Rectal smooth muscle tissue (tissue), 1 donor: Measurements from ENCODE around the gene EGFR.

ENCODE experiments used
- H3K27ac ChIP-seq: one replicate; pipeline ENCODE4 v1.7.0; 2013; ENCODE audit warnings: low read depth, low read length, inconsistent platforms
- H3K27me3 ChIP-seq: one replicate; pipeline ENCODE4 v1.7.0; 2013; ENCODE audit warnings: low read length; ENCODE audit not compliant: control insufficient read depth, insufficient read depth
- H3K36me3 ChIP-seq: one replicate; pipeline ENCODE4 v1.7.0; 2013; ENCODE audit warnings: low read length; ENCODE audit not compliant: control insufficient read depth, insufficient read depth
- H3K4me1 ChIP-seq: one replicate; pipeline ENCODE4 v1.7.0; 2013; ENCODE audit warnings: low read length; ENCODE audit not compliant: control insufficient read depth, insufficient read depth
- H3K4me3 ChIP-seq: one replicate; pipeline ENCODE4 v1.7.0; 2013; ENCODE audit warnings: low read length
- H3K9ac ChIP-seq: one replicate; pipeline ENCODE4 v1.7.0; 2013; ENCODE audit warnings: low read length

EGFR gene

DNA sequence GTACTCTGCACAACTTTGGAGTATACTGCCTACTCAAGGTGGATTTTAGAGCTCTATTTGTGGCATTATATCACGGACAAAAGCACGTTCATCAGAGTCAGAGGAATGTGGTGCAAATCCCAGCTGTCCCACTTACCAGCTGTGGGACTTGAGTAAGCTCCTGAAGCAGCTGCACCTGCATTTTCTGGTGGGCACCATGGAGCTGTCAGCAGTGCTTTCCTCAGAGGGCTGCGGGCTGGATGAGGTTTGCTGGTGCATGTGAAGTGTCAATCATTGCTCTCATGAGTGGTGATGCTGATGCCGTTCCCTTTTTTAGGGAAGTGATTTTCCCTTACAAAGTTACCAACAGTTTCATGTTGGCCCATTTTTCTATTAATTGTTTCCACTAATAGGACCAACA lies 53.4 kb downstream of the EGFR start:
- H3K4me3 ChIP-seq = no peak overlapping the region
- H3K27ac ChIP-seq = peak overlapping the region; percentile 86
- H3K27me3 ChIP-seq = no peaks in the 10 kb centered on the region
- no peak overlapping the region for H3K9ac ChIP-seq
- H3K36me3 ChIP-seq = no peaks in the 10 kb centered on the region
- peaks cover 28% of the 10 kb centered on the region for H3K4me1 ChIP-seq

DNA sequence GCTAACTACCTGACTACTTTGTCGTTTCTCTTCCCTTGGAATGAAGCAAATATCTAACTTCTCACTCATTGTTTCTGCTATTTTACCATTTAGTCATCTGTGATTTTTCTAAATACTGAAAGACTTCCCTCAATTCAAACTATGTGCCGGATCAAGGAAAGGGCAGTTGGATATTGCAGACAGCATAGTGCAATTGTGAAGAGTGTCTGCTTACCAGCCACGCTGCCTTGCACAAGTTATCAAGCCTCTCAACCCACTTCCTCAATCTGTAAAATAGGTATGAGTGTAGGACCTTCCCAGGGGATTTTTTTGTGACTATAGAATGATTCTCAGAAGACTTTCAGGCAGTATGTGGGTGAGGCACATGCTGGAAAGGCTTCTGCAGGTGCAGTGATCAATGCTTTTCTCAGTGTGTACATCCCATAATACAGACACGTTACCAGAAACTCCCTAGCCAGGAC lies 54.3 kb downstream of the EGFR start:
- H3K27ac ChIP-seq = peak overlapping the region; percentile 86
- no peak overlapping the region for H3K4me3 ChIP-seq
- H3K27me3 ChIP-seq = no peaks in the 10 kb centered on the region
- peaks cover 28% of the 10 kb centered on the region for H3K4me1 ChIP-seq
- H3K9ac ChIP-seq = no peak overlapping the region
- H3K36me3 ChIP-seq = no peaks in the 10 kb centered on the region

DNA sequence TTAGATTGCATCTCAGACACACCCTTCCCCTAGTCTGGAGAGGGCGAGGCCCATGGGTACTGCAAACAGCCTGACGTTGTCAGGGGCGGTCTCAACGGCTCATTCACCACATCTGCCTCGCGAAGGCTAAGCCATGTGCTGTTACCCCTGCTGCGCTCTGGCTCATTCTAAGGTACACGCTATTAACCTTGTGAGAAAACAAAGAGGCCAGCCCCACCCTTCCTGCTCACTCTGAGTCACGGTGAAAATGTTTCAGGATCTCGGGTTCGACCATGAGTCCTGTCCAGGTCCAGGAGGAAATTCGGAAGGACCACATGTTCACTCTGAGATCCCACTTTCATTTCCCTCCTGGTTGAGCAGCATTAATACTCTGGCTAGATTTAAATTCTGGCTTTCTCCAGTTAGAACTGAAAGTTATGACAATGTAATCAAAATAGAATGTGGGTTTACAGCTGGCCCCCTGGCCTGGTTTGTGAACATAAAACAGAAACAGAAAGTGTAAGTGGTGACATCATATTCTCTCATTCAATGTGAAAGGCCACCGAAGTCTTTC lies 55.2 kb downstream of the EGFR start:
- peaks cover 31% of the 10 kb centered on the region for H3K4me1 ChIP-seq
- H3K4me3 ChIP-seq = peak overlapping the region; percentile 55
- H3K36me3 ChIP-seq = no peaks in the 10 kb centered on the region
- no peaks in the 10 kb centered on the region for H3K27me3 ChIP-seq
- peak overlapping the region; percentile 86 for H3K27ac ChIP-seq
- no peak overlapping the region for H3K9ac ChIP-seq

DNA sequence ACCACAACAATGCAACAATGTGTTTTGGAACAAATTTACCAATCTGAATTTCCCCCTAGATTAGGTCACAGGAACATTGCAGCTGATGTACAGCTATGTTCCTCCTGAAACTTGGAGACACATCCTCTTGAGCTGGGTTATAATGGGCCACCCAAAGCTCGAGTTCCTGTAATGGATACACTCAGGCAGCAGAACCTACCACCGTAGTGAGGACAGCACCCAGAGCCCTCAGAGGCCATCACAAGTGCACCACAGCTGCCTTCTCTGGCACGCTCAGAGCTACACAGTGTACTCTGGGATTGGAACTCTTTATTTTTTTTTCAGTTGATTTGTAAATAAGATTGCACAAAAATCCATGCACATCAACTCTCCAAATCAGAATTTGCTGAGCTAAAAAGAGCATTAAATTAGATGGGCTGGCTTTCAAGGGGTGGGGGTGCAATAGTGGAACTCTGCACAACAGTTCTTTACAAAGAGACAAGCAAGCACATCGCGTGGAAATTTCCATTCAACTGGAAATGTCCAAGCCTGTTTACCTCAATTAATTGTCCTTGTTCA lies 56.7 kb downstream of the EGFR start:
- H3K9ac ChIP-seq = no peak overlapping the region

DNA sequence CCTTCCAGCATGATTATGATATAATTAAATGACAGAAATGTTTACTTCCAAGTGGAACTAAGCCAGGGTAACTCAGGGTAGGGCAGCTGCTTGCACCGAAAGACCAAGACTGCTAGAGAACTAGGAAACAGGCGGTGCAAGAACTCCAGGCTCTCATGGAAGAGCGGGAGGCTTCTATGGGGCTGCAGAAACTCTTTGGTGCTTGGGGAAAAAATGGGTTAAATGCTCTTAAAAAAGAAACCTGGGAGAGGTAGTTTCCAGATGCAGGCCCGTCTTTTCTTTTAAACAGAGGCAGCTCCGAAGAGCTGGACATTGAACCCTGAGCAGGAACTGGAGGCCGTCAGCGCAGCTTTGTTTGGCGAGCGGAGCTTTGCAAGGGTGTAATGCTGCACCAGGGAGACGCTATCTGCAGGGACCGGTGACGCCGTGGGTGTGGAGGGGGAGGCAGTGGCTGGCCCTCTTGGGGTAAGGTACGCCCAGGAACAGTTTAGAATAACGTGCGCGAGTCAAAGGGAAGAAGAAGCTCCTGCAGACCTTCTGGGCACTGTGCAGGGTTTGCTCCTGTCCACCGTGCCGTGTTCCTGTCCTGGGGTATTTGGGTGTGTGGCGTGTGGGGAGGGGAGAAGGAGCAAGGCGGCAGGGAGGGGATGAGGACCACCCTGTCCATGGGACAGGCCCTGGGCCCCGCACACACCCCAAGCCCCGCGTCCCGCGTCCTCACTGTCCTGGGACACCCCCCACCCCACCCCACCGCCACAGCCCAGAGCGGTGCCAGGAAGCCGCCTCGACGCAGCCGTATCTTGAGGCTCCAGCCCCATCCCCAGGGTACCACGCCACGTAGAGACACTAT lies 59.0 kb downstream of the EGFR start:
- Histone ChIP-seq H3K9ac (no peak overlapping the region), H3K27me3 (no peaks in the 10 kb centered on the region), H3K4me1 (peaks cover 33% of the 10 kb centered on the region), H3K36me3 (no peaks in the 10 kb centered on the region), H3K4me3 (peak overlapping the region; percentile 17), H3K27ac (no peak overlapping the region)

More for the DNA sequence above, 56.7 kb downstream of the EGFR start:
- Histone ChIP-seq H3K36me3 (no peaks in the 10 kb centered on the region), H3K4me3 (no peak overlapping the region), H3K27ac (peak overlapping the region; percentile 63), H3K27me3 (no peaks in the 10 kb centered on the region), H3K4me1 (peaks cover 31% of the 10 kb centered on the region)

DNA sequence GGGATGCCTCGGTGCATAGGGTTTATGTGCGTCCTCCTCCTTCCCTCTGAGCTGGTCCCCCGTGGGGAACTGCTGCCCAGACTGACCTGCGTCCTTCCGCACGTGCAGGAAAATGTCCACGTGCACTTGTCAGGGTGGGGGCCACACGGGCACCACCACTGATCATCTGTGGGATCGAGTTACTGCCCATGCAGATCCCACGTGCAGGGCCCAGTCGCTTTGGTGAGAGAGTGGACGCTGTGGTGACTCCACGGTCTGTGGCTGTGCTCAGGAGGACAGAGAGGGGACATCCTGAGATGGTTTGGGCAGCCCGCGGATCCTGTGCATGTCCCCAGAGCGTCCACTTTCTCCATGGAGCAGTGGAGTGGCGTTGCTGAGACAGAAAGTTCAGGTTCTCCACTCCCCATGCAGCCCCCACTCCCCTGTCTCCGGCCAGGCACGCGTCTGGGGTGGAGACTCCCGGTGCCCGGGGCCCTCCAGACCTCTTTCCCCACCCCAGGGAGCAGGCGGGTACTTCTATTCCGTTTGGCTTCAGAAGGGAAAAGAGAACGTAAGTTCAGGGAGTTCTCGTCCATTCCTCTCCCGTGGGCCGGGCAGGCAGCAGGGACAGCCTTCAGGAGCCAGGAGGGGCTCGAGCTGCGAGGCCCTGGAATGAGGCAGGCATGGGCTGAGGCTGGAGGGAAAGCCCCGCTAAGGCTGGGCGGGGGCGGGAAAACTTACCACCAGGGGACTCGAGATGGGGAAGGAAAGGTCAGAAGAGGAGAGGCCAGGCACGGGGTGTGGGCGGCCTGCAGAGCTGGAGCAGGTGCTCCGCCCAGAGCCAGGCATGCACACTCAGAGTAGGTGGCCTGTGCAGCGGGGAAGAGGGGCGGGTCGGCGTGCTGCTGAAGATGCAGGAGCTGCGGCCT lies 59.9 kb downstream of the EGFR start:
- Histone ChIP-seq H3K27ac (no peak overlapping the region), H3K4me3 (peak overlapping the region; percentile 3), H3K27me3 (no peaks in the 10 kb centered on the region), H3K4me1 (peaks cover 25% of the 10 kb centered on the region), H3K9ac (no peak overlapping the region), H3K36me3 (no peaks in the 10 kb centered on the region)

DNA sequence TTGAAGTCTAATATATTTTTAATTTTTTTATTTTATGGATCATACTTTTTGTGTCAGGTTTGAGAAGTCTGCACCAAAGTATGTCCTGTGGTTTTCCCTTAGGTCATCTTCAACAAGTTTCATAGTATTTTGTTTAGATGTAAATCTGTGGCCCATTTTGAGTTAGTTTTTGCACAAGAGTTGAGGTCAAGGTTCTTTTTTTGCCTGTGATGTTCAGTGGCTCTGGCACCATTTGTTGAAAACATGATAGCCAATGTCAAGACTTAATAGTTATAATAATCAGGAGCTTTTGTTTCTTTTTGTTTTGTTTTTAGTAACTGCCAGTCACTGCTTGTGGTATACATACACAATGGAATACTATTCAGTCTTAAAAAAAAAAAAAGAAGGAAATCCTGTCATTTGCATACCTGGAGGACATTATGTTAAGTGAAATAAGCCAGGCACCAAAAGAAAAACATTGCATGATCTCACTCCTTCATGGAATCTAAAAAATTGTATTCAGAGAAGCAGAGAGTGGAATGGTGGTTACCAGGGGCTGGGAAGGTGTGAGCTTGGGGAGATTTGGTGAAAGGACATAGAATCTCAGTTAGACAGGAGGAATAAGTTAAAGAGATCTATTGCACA lies 61.3 kb downstream of the EGFR start:
- no peak overlapping the region for H3K9ac ChIP-seq
- no peaks in the 10 kb centered on the region for H3K36me3 ChIP-seq
- H3K27ac ChIP-seq = peak overlapping the region; percentile 15
- no peak overlapping the region for H3K4me3 ChIP-seq
- peaks cover 17% of the 10 kb centered on the region for H3K4me1 ChIP-seq
- H3K27me3 ChIP-seq = no peaks in the 10 kb centered on the region

DNA sequence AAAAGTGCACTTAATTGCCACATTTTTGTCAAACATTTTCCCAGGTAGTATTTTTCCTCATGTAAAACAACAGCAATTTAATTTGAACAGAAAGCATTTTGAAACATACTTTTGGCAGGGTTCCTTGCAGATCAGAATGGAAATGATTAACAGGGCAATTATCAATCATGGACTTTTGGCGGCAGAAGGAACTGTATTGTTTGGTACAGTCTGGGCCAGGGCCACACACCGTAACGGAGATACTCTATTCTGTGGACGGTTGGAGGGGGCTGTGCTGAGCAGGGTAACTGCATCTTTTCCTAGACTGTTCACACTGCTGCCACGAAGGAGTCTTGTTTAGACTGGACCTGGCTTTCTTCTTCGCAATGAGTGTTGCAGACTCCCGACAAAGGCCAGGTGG lies 62.3 kb downstream of the EGFR start:
- Histone ChIP-seq H3K4me1 (peaks cover 19% of the 10 kb centered on the region), H3K27ac (peak overlapping the region; percentile 65), H3K36me3 (no peaks in the 10 kb centered on the region), H3K27me3 (no peaks in the 10 kb centered on the region), H3K4me3 (peak overlapping the region; percentile 29), H3K9ac (no peak overlapping the region)

DNA sequence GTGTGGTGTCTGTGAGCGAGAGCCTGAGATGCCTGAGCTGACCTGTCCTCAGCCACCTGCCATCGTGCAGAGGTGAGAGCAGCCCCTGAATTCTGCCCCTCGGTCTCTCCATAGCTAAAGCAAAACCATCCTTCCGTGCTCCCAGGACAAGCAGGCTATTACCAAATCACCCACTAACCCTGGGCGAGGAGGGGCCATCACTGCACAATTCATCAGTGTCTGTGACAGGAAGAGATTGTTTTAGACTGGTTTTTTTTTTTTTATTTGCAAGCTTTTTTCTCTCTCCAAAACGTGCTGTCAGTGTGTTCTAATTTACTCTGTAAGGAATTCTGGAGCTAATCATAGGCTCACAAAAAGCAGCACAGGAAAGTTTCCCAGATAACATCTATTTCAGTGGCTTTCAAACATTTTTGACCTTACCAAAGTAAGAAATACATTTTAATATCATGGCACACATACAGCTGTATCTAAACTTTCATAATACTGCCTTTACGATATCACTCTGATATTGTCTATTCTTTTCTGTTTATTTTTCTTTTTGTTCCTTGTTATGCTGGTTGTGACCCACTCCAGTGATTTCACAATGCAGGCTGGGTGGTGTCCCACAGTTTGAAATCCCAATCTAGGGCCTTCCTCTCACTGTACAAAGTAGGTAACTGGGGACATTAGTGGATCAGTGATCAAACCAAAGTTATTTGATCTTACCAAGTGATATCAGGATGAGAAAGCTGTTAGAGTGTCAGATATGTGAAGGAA lies 62.8 kb downstream of the EGFR start:
- Histone ChIP-seq H3K9ac (no peak overlapping the region), H3K4me3 (peak overlapping the region; percentile 29), H3K27me3 (no peaks in the 10 kb centered on the region), H3K27ac (peak overlapping the region; percentile 65), H3K36me3 (no peaks in the 10 kb centered on the region), H3K4me1 (peaks cover 19% of the 10 kb centered on the region)

DNA sequence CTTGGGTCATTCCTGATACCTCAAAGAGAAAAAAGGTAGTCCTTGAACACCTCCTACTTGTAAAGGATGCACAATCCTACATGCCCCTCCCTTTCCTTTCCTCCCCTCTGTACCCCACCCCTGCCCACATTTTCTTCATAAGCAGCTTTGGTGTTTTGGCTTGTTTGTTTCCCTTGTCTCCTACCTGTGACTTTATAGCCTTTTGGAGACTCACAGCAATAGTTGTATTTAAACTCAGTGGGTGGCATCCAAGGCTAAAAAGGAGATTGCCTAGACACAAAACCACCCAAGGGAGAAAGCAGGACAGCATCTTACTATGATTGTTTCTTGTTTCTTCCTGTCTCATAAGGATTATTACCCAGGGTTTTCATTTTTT lies 63.4 kb downstream of the EGFR start:
- Histone ChIP-seq H3K27me3 (no peaks in the 10 kb centered on the region), H3K9ac (no peak overlapping the region), H3K4me1 (peaks cover 20% of the 10 kb centered on the region), H3K36me3 (no peaks in the 10 kb centered on the region), H3K4me3 (no peak overlapping the region), H3K27ac (peak overlapping the region; percentile 43)

DNA sequence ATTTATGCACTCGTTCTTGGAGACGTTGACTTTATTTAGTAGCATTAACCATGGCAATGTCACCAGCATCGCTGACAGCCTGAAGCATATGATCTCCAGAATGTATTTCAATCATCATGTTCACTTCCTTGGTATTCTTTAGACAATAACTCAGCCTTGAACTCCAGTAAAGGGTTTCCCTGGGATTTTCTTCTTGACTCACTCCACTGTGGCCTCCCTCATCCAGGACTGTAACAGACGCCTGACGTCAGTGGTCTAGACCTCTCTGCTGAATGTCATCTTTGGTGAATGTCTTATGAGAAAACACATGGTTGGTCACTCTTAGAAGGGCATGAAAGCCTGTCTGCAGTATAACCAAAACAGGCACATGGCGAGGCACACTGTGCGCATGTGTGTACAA lies 64.4 kb downstream of the EGFR start:
- Histone ChIP-seq H3K9ac (no peak overlapping the region), H3K27ac (no peak overlapping the region), H3K27me3 (no peaks in the 10 kb centered on the region), H3K36me3 (no peaks in the 10 kb centered on the region), H3K4me1 (peaks cover 26% of the 10 kb centered on the region), H3K4me3 (no peak overlapping the region)
